Measurements from ENCODE around the gene C1orf198. TPM values are rescaled to one million over a fixed set of nuclear protein-coding genes. Genes with fewer than 3 reads are reported as not detected.
A peak's percentile ranks its signal among the peaks of the same experiment; 100 is the strongest.

C1orf198 gene, protein sequence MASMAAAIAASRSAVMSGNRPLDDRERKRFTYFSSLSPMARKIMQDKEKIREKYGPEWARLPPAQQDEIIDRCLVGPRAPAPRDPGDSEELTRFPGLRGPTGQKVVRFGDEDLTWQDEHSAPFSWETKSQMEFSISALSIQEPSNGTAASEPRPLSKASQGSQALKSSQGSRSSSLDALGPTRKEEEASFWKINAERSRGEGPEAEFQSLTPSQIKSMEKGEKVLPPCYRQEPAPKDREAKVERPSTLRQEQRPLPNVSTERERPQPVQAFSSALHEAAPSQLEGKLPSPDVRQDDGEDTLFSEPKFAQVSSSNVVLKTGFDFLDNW
- total RNA-seq = 100 and 168 TPM in 2 replicates
- polyA plus RNA-seq (2012) = 168 TPM

DNA sequence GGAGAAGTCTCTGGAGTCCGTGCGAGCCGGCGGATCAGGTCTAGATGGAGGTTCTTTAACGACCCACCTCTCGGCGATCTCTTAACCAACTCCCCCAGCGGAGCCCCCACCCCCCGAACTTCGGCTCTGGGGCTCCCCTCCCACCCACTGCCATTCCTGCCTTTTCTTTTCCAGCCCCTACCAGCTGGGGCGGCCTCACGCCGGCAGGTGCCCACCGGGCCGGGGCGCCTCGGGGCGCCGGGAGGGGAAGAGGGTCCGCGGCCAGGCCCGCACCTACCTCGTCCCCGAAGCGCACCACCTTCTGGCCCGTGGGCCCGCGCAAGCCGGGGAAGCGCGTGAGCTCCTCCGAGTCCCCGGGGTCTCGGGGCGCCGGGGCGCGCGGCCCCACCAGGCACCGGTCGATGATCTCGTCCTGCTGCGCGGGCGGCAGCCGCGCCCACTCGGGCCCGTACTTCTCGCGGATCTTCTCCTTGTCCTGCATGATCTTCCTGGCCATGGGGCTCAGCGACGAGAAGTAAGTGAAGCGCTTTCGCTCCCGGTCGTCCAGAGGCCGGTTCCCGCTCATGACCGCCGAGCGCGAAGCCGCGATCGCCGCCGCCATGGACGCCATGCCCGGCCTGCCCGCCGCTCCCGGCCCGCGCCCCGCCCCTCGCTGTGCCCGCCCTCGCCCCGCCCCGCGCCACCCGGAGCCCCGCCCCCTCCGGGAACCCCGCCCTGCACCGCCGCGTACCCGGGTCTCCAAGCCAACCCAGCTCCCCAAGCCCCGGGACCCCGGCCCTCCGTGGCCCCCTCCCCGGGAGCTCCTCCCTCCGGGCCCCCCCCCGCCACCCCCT lies at the start of gene C1orf198:
TSS of gene C1orf198 (minus strand) at position 619 of the 833 bp plus-strand sequence. CDS start at position 610, 9 bp downstream.
- peak; percentile 71 for DNase-seq (ENCODE audit: low read depth)

DNA sequence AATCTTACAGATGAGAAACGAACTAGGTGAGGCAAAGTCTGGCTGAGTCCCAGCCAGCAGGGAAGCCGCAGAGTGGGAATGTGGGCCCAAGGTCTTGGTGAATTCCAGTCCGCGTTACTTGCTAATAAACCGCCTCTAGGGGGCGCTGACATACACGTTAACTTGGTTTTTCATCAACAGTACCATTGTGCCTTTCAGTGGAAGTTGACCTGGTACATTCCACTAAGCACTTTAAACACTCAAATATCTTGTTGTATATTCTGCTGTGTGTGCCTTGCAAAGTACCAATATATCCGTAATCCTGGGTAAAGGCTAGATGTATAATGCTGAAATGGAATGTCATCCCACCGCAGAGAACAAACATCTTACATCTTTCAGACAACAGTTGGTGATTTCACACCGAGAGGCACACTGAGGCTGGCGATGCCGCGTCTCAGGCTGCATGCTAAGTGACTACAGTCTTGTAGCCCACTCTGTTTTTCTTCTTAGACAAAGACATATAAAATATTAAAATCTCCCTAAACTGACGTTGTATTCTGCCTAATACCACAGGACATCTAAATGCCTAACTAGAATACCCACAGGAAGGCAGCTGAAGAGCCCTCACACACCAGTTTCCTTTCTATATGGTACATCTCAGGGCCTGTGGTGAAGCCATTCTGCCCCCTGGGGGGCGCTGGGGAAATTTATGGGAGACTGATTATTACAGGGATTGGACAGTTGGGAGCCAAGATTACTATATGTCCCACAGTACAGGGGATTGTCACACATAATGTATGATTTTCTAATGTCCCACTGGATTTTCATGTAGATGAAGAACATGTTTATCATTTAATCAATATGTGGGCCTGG lies 49.2 kb upstream of the C1orf198 start:
- DNase-seq (ENCODE audit: low read depth) = peak; percentile 85

DNA sequence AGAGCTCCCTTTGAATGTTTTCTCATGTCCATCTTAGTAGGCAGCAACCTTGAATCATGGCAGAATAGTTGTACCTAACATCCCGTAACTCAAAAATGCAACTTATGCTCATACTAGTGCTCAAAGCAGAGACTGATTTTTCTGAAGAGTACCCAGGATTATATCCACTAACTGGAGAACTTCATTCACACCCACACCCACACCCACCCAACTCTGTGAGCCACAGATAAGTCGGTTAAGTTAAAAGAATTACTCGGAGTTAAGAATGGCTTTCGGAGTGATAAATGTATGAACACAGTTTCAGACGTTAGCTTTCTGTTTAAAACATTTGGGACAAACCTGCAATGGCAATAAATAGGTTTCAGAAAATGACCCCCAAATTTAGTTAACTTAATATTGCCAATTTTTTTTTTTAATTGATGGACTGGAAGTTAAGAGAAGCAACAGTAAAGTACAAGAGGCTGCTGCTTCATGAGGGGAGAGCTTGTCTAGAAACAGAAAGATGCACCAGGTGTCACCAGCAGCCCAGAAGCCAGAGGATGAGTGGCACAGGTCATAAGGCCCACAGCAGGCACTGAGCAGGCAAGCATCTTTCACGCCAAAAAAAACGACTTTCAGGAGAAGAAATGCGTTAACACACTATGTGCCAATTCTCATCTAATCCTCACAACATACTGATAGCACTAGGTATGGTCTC lies 48.4 kb upstream of the C1orf198 start:
- no peak for DNase-seq (ENCODE audit: low read depth)

DNA sequence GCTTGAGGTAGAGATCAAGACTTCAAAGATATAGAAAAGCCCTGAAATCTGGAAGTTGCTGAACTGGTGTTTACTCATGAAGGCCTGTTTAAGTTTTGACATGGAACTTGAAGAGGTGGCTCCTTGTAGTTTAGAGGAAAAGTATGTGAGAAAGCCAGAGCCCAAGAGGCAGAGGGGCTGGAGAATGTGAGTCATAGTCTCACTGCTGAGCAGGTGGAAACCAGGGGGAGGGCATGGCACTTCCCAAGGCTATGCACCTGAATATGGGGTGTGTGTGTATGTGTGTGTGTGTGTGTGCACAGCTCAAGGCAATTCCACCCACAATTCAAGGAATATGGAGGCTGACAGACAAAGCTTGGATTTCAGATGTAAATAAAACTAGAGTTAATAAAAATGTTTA lies 46.8 kb upstream of the C1orf198 start:
- peak; percentile 22 for DNase-seq (ENCODE audit: low read depth)

DNA sequence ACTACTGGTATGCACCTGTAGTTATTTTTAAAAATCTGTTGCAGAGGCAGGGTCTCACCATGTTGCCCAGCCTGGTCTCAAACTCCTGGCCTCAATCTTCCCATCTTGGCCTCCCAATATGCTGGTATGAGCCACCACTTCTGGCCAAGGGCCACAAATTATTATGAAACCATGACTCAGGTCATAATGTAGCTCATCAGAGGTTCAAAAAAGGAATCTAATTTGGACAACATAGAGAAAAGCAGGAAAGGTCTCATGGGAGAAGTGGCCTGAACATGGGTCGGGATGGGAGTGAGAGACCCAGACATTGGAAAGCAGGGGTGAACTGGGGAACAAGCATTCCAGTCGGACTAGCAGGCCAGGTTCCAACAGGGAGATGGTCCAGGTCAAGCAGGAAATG lies 45.2 kb upstream of the C1orf198 start:
- no peak for DNase-seq (ENCODE audit: low read depth)

DNA sequence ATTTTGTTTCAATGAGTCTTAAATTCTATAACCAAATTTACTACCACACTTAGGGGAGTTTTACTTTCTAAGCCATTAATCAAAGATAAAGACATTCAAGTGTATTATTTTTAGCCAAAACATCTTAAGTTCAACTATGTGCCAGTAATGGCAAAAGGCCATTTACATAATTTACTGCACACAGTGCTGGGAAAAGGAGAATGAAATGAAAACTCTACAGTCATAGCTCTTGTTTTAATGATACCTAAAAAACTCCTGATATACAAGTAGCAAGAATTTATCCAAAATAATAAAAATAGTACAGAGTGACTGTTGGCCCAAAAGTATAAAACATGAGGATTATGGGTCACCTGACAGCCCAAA lies 42.4 kb upstream of the C1orf198 start:
- no peak for DNase-seq (ENCODE audit: low read depth)

DNA sequence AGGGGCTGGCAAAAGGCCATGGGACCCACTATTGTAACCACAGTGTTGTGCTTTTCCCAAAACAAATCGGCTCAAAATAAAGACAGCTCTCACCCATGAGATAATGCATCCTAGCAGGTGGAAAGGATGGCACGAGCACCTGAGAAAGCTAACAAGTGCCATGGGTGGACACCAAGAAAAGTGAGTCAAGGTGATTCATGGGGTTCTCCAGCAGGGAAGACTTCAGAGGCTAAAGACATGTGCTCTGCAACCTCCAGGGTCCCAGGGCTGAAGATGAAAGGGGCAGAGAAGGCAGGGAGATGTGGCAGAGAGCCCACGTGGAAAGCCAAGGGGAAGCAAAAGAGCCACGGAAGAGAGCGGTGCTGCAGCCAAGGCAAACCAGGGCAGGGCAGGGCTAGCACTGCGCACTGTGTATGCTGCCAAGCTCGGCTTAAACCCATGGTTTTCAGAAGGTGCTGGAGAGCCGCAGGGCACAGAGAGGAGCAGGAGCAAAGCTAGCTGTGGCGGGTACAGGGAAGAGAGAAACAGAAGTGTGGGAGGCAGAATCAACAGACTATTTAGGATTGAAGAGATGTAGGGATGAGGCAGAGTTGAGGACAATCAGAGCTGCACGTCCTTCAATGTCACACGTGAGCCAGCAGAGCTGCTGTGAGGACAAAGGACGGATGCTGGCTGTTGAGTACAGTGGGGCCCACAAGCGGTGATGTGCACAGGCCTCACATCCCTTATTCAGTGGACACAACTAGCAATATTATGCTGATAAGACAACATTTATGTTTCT lies 41.8 kb upstream of the C1orf198 start:
- DNase-seq (ENCODE audit: low read depth) = no peak

DNA sequence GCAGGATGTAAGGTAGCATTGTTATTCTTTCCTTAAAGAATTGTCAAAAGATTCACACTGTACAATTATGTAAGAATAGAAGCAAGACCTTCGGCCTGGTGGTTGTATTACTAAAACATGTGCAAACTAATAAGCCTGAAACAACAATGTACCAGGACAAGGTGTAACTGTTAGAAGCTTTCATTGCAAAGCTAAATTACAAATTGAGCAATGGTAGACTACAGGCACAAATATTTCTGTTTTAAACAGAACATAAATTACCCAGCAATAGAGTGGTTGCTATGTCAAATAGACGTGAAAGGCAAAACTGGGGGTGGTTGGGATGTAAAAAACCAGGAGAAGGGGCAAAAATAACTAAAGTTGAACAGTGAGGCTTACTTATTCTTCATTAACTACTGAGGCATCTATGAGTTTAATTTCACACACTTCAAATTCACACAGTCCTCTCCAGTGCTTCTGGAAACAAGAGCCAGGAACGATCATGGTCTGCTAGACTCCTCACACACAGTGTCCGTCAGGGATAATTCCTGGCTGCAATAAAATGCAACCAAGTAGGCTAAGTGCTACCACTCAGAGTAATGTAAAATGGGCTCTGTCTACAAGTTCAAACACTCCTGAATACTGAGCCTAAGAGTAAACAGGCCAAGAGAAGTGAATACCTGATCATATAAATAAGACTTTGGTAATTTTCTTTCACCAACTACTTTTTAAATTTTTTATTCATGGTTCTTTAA lies 39.3 kb upstream of the C1orf198 start:
- DNase-seq (ENCODE audit: low read depth) = no peak

DNA sequence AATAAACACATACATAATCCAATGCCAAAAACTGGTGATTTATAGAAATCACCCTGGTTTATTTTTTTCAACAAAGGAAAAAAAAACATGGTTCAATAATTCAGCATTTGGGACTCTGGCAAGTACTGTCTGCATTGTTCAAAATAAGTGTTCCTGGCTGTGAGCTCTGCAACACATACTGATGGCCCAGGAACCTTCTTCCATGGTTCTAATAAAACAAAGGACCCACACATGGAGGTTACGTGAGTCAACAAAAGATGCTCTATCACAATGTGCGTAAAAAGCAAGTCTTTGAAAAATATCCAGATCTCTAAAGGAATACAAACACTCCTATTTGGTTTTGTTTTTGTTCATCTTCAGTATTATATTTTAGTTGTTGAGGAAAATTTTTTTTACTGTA lies 37.9 kb upstream of the C1orf198 start:
- no peak for DNase-seq (ENCODE audit: low read depth)

DNA sequence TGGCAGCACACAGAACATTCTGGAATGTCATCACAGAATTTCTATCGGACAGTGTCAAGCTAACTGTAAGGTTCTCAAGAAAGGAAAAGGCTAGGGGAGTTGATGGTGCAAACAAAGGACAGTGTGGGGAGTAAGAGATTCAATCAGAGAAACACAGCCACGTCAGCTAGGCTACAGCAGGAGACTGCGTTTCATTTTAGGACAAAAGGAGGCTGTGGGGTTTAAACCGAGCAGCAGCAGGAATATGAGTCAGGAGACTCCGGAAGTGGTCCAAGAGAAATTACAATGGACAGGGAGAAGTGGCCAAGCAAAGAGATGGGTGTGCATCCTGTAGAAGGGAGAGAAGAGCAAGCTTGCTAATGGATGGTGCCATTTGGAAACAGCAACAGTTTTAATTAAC lies 37.4 kb upstream of the C1orf198 start:
- no peak for DNase-seq (ENCODE audit: low read depth)

DNA sequence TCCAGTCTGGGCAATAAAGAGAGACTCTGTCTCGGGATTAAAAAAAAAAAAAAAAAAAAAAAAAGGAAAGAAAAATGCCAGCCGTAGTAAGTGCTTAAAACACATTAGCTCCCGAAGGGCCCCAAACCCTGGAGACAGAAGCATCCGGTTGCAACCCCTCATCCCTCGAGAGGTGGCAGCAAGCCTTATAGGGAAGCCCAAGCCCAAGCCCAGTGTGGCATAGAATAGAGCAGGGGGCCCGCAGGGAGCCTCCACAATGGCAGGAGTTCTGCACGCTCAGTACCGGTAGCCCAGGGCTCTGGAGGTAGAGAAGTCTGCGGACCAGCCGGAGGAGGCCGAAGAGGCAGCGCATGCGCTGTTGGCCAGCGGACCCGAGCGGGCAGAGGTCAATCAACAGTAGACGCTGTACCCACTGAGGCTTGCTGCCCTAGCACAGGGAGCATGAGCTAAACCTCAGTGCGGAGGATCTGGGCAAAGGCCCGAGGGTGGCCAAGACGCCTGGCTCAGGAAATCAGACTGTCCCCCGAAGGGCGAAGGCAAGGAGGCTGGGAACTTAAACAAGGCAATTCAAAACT lies 34.1 kb upstream of the C1orf198 start:
- DNase-seq (ENCODE audit: low read depth) = no peak

DNA sequence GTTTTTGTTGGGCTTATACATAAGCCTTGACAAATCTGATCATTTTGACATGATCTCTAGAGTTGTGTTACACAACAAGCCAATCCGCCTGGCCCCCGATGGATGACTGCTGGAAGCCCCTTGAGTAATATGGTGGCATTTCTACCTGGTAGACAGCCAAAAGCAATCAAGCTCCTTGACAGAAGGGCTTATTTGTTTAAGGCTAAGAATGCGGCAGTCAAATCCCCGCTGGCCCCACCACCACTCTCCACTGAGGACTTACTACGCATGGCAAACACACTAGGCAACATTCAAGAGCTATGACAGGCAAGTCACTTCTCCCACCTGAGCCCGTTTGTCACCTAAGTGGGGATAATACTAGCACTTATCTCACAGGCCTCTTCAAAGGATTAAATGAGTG lies 33.4 kb upstream of the C1orf198 start:
- no peak for DNase-seq (ENCODE audit: low read depth)

DNA sequence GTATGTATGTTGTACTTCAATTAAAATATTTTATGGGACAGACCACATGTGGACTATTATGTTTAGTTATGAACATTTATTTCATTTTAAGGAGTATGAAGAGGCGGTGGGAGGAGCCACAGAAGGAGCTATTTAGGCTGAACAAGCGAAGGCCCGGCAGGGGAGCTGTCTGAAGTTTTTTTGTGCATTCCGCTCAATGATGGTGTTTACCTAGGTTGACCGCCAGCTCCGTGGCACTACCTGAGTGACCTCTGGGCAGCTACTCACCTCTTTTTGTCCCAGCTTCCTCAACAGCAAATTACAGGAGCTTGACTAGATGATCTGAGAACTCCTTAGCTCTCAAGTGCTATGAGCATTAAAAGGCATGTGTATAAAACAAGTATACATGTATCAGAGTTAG lies 32.7 kb upstream of the C1orf198 start:
- no peak for DNase-seq (ENCODE audit: low read depth)

DNA sequence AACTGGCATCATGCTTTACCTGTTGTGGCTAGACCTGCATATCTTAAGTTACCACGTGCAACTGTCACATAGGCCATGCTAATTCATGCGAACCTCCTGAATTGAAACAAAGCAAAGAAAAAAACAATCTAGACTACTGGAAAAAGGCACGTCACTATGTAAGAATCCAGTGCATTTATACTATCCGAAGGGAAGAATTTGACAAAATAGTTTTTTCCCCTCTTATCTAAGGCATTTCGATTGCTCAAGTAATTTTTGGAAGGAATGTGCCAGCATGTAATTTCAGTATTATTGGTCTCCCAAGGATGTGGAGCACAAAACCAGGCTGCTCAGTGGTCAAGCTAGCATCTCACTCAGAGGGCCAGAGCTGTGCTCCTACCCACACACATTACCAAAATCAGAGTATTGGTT lies 31.5 kb upstream of the C1orf198 start:
- DNase-seq (ENCODE audit: low read depth) = no peak

DNA sequence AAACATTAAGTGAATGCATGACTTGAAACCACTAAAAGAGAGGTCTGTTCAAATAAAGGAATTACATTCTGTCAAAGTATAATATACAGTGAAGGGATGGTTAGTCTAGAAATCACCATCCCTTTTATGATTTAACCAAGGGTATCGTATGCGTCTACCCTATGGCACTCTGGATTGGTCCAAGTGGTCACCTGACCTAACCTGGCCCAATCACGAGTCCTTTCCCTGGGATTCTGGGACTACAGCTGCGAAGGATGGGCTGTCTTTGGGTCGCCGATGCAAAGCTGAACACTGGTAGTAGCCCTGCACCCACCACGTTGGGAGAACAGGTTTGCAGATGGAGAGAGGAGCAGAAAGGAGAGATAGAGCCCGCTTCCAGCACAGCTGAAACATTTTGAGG lies 30.4 kb upstream of the C1orf198 start:
- no peak for DNase-seq (ENCODE audit: low read depth)

DNA sequence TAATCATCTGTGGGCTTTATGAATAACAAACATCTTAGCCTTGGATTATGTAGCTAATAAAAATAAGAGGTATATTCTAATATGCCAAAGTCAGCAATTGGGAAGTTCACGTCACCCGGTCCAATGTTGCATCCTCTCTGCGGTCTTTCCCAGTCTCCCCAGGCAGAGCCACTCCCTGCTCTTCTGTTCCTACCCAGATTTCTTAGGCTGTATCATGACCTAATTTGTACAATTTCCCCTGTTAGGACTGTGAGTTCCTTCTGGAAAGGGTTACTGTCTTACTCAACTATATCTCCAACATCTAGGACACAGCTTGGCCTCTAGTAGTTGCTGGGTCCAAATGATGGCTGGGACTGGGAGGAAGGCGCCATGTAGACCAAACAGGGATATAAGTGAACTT lies 29.8 kb upstream of the C1orf198 start:
- DNase-seq (ENCODE audit: low read depth) = no peak

DNA sequence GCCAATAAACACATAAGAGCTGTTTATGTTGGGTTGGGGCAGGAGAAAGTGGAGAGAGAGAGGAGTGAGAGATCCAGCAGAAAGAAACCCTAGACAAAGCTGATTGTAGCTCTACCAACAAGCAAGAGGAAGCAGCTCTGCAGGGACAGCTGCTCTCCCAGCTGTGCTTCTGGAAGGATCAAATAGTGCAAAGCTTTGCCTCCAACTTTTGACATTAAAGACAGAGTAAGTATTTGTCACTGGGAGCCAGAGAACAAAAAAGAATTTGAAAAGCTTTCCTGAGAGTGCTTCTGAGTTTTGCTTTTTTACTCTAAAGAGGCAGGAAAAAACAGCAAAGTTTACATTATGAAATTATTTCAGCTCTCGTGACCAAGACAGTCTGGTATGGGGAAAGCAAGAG lies 28.5 kb upstream of the C1orf198 start:
- peak; percentile 53 for DNase-seq (ENCODE audit: low read depth)

DNA sequence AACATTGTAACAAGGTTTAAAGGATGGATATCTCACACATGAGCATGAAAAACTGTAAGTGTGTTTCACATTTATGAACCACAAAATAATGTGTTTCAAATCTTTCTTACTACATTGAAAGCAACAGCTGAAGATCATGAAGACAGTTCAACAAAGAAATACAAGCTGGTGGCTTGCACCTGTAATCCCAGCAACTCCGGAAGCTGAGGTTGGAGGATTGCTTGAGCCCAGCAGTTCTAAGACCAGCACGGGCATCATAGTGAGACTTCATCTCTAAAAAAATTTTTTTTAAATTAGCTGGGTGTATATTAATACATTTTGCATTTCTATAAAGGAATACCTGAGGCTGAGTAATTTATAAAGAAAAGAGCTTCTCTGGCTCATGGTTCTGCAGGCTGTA lies 27.1 kb upstream of the C1orf198 start:
- DNase-seq (ENCODE audit: low read depth) = no peak

DNA sequence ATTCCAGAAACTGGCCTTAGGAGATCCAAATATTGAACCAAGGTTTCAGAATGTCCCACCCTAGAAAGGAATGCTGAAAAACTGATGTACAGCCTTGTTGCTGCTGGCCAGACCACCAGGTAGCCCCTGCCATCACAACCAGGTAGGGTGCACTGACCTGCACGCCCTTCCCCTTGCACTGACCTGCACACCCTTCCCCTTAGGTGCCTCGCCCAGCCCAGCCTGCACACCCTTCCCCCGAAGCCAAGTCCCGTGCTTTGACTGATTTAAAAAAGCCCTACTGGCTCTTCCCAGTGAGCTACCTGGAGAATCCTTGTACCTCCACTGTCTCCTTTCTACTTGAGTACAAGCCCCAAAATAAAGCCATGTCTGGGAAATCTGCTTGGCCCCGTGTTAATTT lies 26.3 kb upstream of the C1orf198 start:
- DNase-seq (ENCODE audit: low read depth) = no peak
